NCI-H2227 (cell line): ENCODE results near the gene LIPC.

Experiments
- DNase-seq: peaks from one replicate; lab custom pipeline; 2025; ENCODE audit not compliant: unreplicated experiment; lab: John Stamatoyannopoulos, UW

The LIPC gene

DNA sequence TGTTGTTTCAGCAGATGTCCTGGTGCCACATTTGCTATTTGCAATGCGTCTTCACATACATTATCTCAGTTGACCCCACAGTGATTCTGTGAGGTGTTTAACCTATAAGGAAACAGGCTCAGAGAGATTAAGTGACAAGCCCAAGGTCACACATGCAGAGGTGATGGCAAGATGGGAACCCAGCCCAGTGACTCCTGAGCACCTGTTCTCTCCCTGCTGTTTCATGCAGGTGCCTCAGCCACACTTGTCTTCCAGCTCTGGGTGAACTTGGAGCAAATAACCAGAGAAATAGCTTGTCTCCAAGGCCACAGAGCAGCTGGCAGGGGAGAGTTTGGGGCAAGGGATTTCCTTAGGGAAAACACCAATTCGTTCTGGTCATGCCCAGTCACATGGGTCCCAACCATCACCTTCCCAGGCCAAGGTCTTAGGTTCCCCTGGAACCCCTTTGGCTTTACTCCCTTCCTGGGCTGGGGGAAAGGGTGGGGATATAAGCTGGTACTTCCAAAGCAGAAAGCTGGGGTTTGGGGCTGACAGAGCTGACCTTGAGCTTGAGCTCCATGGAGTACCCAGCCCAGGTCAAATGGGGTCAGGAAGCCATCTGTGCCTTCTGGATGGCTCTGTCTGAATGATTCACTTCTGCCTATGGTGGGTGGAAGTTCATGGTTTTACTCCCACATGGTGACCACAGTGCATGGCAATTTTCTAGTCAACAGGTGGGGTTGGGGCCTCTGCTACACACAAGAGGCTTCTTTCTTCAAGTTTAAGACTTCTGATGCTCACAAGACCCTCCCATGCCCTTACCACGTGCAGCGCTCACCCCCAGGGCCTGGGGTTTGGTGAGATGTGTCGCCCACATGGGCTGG, 22.4 kb downstream of the LIPC start:
- DNase-seq, result no peak

GRCh38 chr15:58454950-58455401, 23.2 kb downstream of the LIPC start:
- DNase-seq, result peak; percentile 38

DNA sequence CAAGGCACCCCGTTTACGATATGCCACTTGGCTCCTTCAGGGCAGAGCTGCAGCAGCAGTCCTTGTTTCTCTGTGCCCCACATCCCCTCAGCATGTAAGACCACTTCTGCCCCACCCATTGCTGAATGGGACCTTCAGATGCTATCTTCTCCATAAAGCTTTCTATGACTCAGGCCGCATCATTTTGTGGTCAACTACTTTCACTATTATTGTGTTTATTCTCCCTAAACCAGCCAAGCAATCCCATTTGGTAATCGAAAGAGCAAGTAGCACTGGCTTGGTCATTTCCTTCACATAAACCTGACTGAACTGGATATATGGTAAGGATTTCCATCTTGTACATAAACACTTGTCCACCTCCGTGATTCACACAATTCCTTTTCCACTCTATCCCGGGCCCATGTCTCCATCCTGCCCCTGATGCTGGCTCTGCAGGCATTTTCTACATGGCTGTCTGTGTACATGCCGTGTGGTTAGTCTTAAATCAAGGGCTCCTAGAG, 25.7 kb downstream of the LIPC start:
- DNase-seq, result no peak

GRCh38 chr15:58458076-58458475, 26.3 kb downstream of the LIPC start:
- DNase-seq, result no peak

GRCh38 chr15:58459045-58459444, 27.3 kb downstream of the LIPC start:
- no peak for DNase-seq

GRCh38 chr15:58459560-58459959, 27.8 kb downstream of the LIPC start:
- no peak for DNase-seq

- DNase-seq, result no peak
These were observed 28.5 kb downstream of the LIPC start for GRCh38 chr15:58460116-58460790.

GRCh38 chr15:58460872-58461271, 29.1 kb downstream of the LIPC start:
- no peak for DNase-seq

DNA sequence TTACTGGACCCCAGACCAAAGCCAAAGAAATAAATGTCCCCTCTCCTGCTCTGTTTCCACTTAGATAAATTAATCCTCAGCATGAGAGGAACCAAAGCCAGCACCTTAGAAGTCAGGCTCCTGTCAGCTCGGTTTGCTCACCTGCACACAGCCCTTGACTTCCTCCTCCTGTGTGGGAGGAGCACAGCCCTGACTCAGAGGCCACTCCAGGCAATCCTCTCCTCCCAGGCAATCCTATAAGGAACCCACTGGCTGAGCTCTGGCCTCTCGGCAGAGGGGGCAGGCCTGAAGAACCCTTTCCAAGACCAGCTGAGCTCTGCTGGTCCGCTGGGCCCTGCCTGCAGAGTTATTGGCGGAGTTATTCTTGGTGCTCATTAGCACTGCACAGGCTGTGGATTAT, 30.8 kb downstream of the LIPC start:
- DNase-seq, result no peak

DNA sequence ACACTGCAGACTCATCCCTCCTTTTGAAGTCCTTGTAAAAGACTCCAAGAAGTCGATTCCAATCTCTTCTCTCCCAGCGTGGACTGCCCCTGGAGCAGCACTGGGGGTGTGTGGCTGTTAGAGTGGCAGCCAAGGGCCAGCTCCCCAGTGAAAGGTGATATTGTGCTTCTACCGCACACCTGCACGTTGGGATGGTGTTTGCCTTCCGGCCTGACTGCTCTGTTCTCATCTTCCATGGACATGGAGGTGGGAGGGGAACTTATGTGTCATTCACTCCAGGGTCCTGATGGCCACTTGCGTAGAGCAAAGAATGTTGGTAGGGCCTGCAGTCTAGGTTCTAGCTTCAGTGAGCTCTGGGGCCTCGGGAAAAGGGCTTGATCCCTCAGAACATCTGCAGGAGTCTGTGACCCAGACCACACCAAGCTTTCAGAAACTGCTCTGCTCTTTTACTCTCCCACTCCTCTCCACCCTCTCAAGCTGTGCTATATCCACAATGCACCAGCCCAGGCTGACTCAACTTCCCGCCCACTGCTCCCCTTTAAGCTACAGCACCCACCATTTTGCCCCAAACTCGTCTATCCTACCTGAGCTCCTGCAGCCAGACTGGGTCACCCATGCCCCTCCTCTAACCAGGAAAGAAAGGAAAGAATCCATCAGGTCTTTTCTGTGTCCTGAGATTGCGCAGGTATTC, 31.3 kb downstream of the LIPC start:
- DNase-seq, result no peak

DNA sequence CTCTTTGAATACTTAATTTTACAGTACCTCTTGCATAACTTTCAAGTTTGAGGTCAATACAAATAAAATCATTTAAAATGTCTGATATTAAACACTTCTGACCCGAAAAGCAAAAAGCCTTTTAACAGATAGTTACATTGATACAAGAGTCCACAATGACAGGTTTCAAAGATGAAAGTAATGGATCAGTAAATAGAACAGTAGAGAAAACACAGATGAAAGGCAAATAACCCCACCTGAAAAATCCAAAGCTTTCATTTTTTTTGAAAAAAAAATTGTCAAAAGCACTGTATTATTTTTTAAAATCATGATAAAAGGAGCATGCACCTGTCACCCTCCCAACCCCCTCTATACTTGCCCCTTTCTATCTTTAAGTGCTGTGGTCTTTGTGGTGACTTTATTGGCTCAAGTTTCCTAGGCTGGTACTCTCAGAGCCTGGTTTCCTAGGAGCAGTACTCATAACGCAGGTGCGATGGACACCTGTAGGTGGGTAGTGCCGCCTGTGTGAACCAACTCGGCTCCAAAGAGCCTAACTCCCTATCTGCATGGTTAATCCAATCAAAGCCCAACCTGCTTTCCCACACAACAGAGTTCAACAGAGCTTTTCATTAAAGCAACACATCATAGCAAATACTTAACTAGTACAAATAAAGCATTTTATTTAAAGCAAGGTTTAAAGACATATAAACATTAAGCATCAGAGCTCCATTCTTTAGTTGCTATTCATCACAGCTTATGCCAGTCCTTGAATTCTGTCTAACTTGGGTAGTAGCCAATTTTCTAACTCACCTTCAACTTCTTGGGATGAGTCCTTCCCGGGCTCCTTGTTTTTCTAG, 32.2 kb downstream of the LIPC start:
- DNase-seq, result no peak

DNA sequence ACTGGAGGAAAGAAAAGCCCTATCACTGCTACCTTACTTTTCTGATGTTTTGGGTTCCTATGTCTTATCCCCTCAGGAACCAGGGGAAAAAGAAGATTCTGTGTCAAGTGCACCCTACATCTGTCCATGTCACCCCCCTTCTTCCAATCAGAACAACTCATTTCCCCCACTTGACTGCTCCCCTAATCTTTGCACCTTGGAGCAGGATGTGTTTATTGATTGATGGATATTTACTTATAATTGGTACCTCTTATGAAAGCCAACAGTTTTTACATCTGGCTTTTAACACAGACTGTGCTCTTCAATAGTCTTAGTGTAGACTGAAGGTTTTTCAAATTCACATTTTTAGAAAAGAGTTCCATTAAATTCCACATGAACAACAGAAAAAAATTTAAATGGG, 33.3 kb downstream of the LIPC start:
- no peak for DNase-seq

DNA sequence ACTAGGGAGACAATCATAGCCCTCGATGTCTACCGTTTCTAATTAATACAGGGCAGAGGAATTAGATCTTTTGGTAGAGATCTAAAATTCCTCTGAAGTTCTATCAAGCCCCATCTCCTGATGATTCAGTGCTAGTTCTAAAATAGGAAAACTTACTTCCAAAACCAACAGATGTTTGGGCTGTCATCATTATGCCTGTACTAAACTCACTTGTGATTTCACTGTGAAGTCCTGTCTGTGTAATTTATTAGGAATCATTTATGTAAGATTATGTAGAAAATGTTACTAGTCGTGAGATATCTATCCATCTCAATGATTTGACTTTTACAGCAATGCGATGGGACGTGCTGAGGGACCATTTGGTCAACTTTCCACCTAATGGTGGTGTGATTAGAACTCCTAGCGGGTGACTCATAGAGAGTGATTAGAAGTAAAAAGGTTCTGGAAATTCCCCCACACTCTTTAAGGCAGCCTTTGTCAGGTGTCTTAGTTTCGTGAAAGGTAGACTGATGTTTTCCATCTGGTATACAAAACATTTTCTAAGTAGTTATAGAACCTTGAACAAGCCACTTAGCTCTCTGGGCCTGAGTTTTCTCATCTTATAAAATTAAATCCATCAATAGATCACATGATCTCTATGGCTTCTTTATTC, 34.2 kb downstream of the LIPC start:
- no peak for DNase-seq

- no peak for DNase-seq
These were observed 34.8 kb downstream of the LIPC start for GRCh38 chr15:58466566-58466965.

DNA sequence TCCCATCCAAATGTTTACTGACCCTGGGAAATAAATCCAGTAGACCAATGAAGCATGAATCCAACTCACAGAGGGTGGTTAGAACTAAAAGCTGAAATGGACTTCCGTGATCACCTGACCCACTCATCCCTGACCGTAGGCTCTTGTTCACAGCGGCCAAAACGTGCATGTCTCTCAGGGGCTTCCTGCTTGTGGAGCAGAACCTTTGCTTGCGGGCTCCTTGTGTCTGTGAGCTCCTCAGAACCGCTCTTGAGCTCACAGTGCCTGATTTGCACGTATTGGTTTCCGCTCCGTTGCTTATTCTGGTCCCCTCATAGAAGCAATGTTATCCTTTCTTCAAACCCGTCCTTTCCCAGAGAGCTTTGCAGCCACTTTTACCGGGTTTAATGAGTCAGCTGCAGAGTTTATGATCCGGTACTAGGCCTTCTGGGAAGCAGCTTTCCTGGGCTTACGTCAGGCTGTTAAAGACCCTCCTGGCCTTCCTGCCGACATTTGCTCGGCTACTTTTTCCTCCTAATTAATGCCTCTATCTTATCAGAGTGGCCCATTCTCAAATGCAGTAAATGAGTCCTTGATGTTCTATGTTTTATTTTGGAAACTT, 35.4 kb downstream of the LIPC start:
- DNase-seq, result no peak

GRCh38 chr15:58467722-58468423, 36.1 kb downstream of the LIPC start:
- no peak for DNase-seq

DNA sequence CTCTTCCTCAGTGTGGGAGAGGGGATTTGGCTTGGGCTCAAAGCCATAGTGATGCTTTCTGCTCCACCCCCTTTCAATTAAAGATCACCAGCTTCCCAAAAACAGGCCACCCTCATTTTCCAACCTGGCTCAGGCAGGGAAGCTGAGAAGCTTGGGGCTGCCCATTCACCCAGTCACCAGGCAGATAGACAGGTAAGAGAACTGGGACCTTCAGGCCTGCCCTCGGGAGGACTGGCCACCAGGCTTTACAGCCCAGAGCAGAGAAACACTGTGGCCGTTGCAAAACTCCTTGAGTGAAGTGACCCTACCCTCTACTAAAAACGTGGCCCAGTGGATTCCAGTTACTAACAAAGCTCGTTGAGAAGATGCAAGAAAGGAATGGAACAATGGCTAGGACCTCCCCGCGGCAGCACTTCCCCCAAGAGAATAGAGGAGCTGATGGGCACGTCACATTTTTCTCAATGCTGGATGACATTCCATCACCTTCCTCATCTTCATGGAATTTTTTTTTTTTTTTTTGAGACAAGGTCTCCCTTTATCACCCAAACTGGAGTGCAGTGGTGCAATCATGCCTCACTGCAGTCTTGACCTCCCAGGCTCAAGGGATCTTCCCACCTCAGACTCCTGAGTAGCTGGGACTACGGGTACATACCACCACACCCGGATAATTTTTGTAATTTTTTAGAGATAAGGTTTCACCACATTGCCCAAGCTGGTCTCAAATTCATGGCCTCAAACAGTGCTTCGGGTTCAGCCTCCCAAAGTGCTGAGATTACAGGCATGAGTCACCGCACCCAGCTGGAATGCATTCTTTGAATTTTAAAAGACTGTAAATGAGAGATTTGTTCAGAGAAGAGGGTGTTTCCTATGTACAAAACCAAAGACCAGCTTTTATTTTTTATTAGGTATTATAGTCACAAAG, 37.9 kb downstream of the LIPC start:
- DNase-seq, result no peak

GRCh38 chr15:58471348-58471747, 39.6 kb downstream of the LIPC start:
- no peak for DNase-seq
